T-cell (primary cell): ENCODE measurements around the gene IL2. TPM values are rescaled to one million over a fixed set of nuclear protein-coding genes. Genes with fewer than 3 reads are reported as not detected.
A peak's percentile ranks its signal among the peaks of the same experiment; 100 is the strongest.

Experiments used
- ATAC-seq, 4 experiments: fragments of 200-7000 bp in 3 of 4; fragments of 150-1000 bp in 1 of 4; cut with Tn5 transposase; replicated peaks in 1 of 4; 1 replicate in 3 of 4; 2 replicates in 1 of 4; pipeline ENCODE4 v1.10.0; 2021; ENCODE audit warnings: moderate library complexity in 3 of 4, mild to moderate bottlenecking in 2 of 4, moderate number of reproducible peaks in 1 of 4
- CTCF ChIA-PET, 2 donors: fragments of 300-600 bp; sonication (Branson Sonifier 250); formaldehyde crosslinking; loops; one replicate each; lab custom pipeline; 2022; ENCODE audit warnings: antibody characterized with exemption in 2 of 2; lab: Charles Lee
- POLR2A ChIA-PET, 2 donors: fragments of 300-600 bp; sonication (Branson Sonifier 250); formaldehyde crosslinking; loops; one replicate each; lab custom pipeline; 2022; ENCODE audit warnings: antibody characterized with exemption in 2 of 2; lab: Charles Lee
- DNase-seq, 35 experiments: peaks; one replicate each; pipeline versions ENCODE4 v3.0.0 to v3.0.0-alpha.2; 2013 to 2023
- H3K27ac ChIP-seq: one replicate; pipeline ENCODE4 v1.5.1; 2013; ENCODE audit warnings: low read length
- H3K27me3 ChIP-seq, 2 experiments: replicated peaks in 1 of 2; 1 replicate in 1 of 2; 2 replicates in 1 of 2; pipeline versions ENCODE4 v1.6.1 to v1.7.0; 2013; ENCODE audit warnings: low read length in 1 of 2, mixed read lengths in 1 of 2; ENCODE audit not compliant: control insufficient read depth in 2 of 2, insufficient read depth in 2 of 2; ENCODE audit errors: extremely low read depth in 1 of 2
- H3K36me3 ChIP-seq, 2 donors: 1 replicate in 1 of 2; 2 replicates in 1 of 2; pipeline versions ENCODE4 v1.6.1 to v1.7.0; 2013; ENCODE audit warnings: low read length in 1 of 2; ENCODE audit not compliant: control insufficient read depth in 2 of 2, insufficient read depth in 1 of 2; ENCODE audit errors: extremely low read depth in 1 of 2
- H3K4me1 ChIP-seq, 2 experiments: 1 replicate in 1 of 2; 2 replicates in 1 of 2; pipeline versions ENCODE4 v1.6.1 to v1.7.0; 2013; ENCODE audit warnings: low read length in 2 of 2, mixed read lengths in 1 of 2; ENCODE audit not compliant: insufficient read depth in 2 of 2, control insufficient read depth in 1 of 2; ENCODE audit errors: extremely low read depth in 1 of 2
- H3K4me3 ChIP-seq, 2 donors: 1 replicate in 1 of 2; 2 replicates in 1 of 2; pipeline versions ENCODE4 v1.5.1 to v1.7.0; 2013; ENCODE audit warnings: mild to moderate bottlenecking in 2 of 2, low read length in 1 of 2, moderate library complexity in 1 of 2; ENCODE audit not compliant: control insufficient read depth in 1 of 2; ENCODE audit errors: extremely low read depth in 1 of 2
- H3K9me3 ChIP-seq: 2 replicates; pipeline ENCODE4 v1.7.0; 2013
- H3K27ac Mint-ChIP-seq, 2 donors: one replicate each; pipeline ENCODE4 v1.8.0; 2020 to 2021; ENCODE audit warnings: mild to moderate bottlenecking in 2 of 2, mixed read lengths in 2 of 2
- H3K27me3 Mint-ChIP-seq, 2 donors: one replicate each; pipeline ENCODE4 v1.8.0; 2021 to 2022; ENCODE audit warnings: mixed read lengths in 2 of 2
- H3K36me3 Mint-ChIP-seq: one replicate; pipeline ENCODE4 v1.8.0; 2021; ENCODE audit warnings: mixed read lengths
- H3K4me1 Mint-ChIP-seq, 3 donors: one replicate each; pipeline ENCODE4 v1.8.0; 2020 to 2022; ENCODE audit warnings: mixed read lengths in 3 of 3, mild to moderate bottlenecking in 1 of 3
- H3K4me3 Mint-ChIP-seq, 3 donors: one replicate each; pipeline ENCODE4 v1.8.0; 2020 to 2022; ENCODE audit warnings: mild to moderate bottlenecking in 3 of 3, mixed read lengths in 3 of 3, moderate library complexity in 3 of 3
- H3K9me3 Mint-ChIP-seq, 3 donors: one replicate each; pipeline ENCODE4 v1.8.0; 2020 to 2022; ENCODE audit warnings: mixed read lengths in 3 of 3
- WGBS: methylation state at CpG from one replicate; pipeline ENCODE4 v1.1.5; 2013; ENCODE audit warnings: missing lambda C conversion rate; ENCODE audit not compliant: insufficient coverage; 5-methylcytosine and 5-hydroxymethylcytosine counted together
- total RNA-seq, 35 experiments: library from RNA in 6 of 35; stranded (reverse) in 6 of 35; fragments of 120-200 nt in 1 of 35; gene quantifications; one replicate each; pipeline versions ENCODE4 v1.2.1 to v1.2.4 and lab custom pipeline; 2013 to 2026

The IL2 gene
- total RNA-seq (1 to 10 TPM in 4 of 5 donors, under 1 TPM in 1; 0.50 to 3.2 (median 1.4) TPM), total RNA-seq (lab: John Stamatoyannopoulos, UW) (0.35 to 4,072 (median 12.5) reads per million in 29 experiments)
- 0.48 TPM for total RNA-seq (2013)

DNA sequence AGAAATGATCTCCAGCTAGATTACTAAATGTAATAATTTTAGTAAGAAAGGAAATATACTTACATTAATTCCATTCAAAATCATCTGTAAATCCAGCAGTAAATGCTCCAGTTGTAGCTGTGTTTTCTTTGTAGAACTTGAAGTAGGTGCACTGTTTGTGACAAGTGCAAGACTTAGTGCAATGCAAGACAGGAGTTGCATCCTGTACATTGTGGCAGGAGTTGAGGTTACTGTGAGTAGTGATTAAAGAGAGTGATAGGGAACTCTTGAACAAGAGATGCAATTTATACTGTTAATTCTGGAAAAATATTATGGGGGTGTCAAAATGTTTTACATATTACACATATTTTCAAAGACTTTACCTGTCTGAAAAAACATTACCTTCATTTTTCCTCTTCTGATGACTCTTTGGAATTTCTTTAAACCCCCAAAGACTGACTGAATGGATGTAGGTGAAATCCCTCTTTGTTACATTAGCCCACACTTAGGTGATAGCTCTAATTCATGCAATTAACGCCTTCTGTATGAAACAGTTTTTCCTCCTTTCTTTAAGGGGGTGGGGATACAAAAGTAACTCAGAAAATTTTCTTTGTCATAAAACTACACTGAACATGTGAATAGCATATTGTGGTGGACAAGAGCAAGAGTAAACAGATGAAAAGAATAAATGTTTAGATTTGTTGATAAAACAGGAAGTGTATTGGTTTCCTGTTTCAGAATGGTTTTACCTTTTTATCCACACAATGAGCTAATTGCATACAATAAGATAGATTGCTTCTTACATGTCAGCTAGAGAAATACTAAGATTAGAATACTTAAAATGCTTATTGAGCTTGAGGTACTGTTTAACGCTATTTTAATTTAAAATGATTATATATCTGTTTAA, at the start of gene IL2:
IL2 (minus strand) TSS at position 495 of the 886 bp plus-strand sequence; CDS start at position 210, 285 bp downstream.
- no peaks in the 10 kb centered on the region for H3K9me3 ChIP-seq
- peak in 1 of 35 experiments; percentile 46 for DNase-seq
- no peaks in the 10 kb centered on the region for H3K27me3 ChIP-seq
- ChIA-PET CTCF (interaction anchor here (0.6 to 1.0 kb wide), 4 partner anchors 8 to 262 kb away, joined by 3 to 5 read pairs (median 3); no protein-coding TSS in a partner anchor), POLR2A (interaction anchor here (0.5 to 1.0 kb wide), 6 partner anchors 32 to 760 kb away, joined by 3 to 6 read pairs (median 3); no protein-coding TSS in a partner anchor)
- no peak within 1 kb of the TSS for H3K4me3 ChIP-seq
- H3K27ac ChIP-seq, result peak within 1 kb of the TSS; percentile 20
- no peaks in the 10 kb centered on the region for H3K9me3 Mint-ChIP-seq
- H3K36me3 Mint-ChIP-seq, result no peaks in the 10 kb centered on the region
- ATAC-seq, result peak; percentile 71 to 81 (median 74)
- H3K4me3 Mint-ChIP-seq, result peak within 1 kb of the TSS; percentile 45 to 77 (median 64)
- peaks cover 51 to 58% (median 55%) of the 10 kb centered on the region in 3 donors for H3K4me1 Mint-ChIP-seq
- no CpG with 5 or more reads among the region's 2 CpGs for WGBS
- no peaks in the 10 kb centered on the region for H3K27me3 Mint-ChIP-seq
- H3K27ac Mint-ChIP-seq, result peak within 1 kb of the TSS; percentile 79 to 89
- no peaks in the 10 kb centered on the region for H3K36me3 ChIP-seq
- H3K4me1 ChIP-seq, result peaks cover 3 to 33% of the 10 kb centered on the region in 2 experiments

DNA sequence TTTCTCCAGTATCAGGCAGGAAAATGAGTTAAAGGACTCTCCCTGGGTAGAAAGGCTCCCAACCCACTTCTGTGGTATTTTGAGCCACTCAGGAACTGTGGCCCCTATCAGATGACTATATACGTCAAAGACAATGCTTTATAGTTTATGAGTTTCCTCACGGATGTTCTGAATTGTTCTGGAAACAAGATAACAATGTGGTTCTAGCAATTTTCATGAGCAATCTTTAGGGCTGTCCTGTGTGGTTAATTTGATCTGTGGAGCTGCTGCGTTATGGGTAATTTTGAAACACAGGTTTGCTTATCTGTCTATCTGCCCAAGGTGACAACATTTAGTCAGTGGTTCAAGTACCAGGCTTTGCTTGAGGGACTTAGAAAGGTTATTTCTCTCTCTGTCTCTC, 46.7 kb upstream of the IL2 start:
- POLR2A ChIA-PET, result interaction anchor here in 1 of 2 donors (0.6 kb wide), 1 partner anchor 513 kb away, joined by 3 read pairs; no protein-coding TSS in a partner anchor
- Mint-ChIP-seq H3K4me3 (no peak overlapping the region), H3K9me3 (no peaks in the 10 kb centered on the region), H3K36me3 (no peaks in the 10 kb centered on the region), H3K4me1 (peaks cover 8 to 32% (median 18%) of the 10 kb centered on the region in 3 donors), H3K27ac (no peak overlapping the region), H3K27me3 (no peaks in the 10 kb centered on the region)
- no peak overlapping the region for H3K4me3 ChIP-seq
- peak; percentile 37 to 70 (median 58) for ATAC-seq
- DNase-seq, result peak in 1 of 35 experiments; percentile 15
- no peaks in the 10 kb centered on the region for H3K9me3 ChIP-seq
- 0% methylated on average over 2 of the region's 3 CpGs for WGBS
- H3K36me3 ChIP-seq, result no peaks in the 10 kb centered on the region
- CTCF ChIA-PET, result no interaction called here
- H3K4me1 ChIP-seq, result no peaks in the 10 kb centered on the region
- H3K27me3 ChIP-seq, result no peaks in the 10 kb centered on the region
- no peak overlapping the region for H3K27ac ChIP-seq

DNA sequence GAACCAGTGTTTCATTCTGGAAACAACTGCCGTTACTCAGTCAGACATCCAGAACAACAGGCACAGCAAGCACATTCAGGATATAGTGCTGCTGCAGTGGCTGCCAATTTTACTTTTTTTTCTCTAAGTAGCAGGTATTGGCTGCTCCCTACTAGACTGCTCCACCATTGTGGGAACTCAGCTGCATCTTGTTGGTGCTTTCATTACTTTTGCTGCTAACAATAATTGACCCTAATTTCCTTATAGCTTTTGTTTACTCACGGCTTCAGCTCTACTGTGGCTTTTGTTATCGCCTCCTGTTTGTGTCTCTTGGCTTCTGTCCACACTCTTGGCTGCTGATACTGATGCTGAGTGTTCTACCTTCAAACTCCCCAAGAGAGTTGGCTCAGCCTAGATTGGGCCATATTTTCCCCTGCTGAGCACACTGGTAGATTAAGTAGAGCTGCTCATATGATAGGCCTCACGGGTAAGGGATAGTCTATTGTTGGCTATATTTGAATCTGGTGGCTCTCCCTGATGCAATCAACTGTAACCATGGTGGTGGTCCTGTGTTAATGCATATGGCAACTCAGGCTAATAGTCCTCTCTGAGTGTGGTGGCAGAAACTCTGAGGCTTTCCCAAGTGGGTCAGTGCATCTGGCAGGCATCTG, 44.5 kb upstream of the IL2 start:
- Histone ChIP-seq H3K27me3 (no peaks in the 10 kb centered on the region), H3K4me3 (no peak overlapping the region), H3K27ac (no peak overlapping the region), H3K9me3 (no peaks in the 10 kb centered on the region), H3K36me3 (no peaks in the 10 kb centered on the region), H3K4me1 (no peaks in the 10 kb centered on the region)
- ChIA-PET POLR2A (interaction anchor here in 1 of 2 donors (0.6 kb wide), 1 partner anchor 43 kb away, joined by 3 read pairs; no protein-coding TSS in a partner anchor), CTCF (interaction anchor here in 1 of 2 donors (0.5 kb wide), 1 partner anchor 17 kb away, joined by 3 read pairs; no protein-coding TSS in a partner anchor)
- WGBS, result 91% methylated on average over 1 of the region's 4 CpGs
- Mint-ChIP-seq H3K4me3 (no peak overlapping the region), H3K36me3 (no peaks in the 10 kb centered on the region), H3K4me1 (peaks cover 0 to 19% (median 6%) of the 10 kb centered on the region in 3 donors), H3K9me3 (no peaks in the 10 kb centered on the region), H3K27me3 (no peaks in the 10 kb centered on the region), H3K27ac (no peak overlapping the region)
- ATAC-seq (no peak), DNase-seq (no peak)

DNA sequence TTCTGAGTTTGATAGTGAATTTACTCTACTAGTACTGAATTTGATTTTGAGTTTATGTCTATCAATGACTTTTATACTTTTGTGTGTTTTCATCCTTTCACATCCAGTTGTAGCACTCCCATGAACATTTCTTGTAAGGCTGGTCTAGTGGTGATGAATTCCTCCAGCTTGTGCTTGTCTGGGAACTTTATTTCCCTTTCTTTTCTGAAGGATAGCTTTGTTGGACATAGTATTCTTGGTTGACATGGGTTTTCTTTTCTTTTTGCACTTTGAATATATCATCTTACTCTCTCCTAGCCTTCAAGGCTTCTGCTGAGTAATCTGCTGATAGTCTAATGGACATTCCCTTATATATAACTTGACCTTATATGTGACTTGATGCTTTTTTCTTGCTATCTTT, 32.5 kb upstream of the IL2 start:
- Mint-ChIP-seq H3K4me3 (no peak overlapping the region), H3K27me3 (no peaks in the 10 kb centered on the region), H3K27ac (no peak overlapping the region), H3K9me3 (peaks cover 9 to 30% (median 16%) of the 10 kb centered on the region in 3 donors), H3K36me3 (peaks cover 2% of the 10 kb centered on the region), H3K4me1 (no peaks in the 10 kb centered on the region)
- Histone ChIP-seq H3K4me1 (no peaks in the 10 kb centered on the region), H3K9me3 (peaks cover 4% of the 10 kb centered on the region), H3K27me3 (peaks cover 0 to 2% of the 10 kb centered on the region in 2 experiments), H3K27ac (no peak overlapping the region), H3K4me3 (no peak overlapping the region), H3K36me3 (no peaks in the 10 kb centered on the region)
- CTCF ChIA-PET, result interaction anchor here in 1 of 2 donors (0.6 kb wide), 1 partner anchor 21 kb away, joined by 5 read pairs; no protein-coding TSS in a partner anchor
- DNase-seq (no peak), ATAC-seq (no peak)
- POLR2A ChIA-PET, result interaction anchor here in 1 of 2 donors (0.6 kb wide), 1 partner anchor 32 kb away, joined by 3 read pairs; no protein-coding TSS in a partner anchor

DNA sequence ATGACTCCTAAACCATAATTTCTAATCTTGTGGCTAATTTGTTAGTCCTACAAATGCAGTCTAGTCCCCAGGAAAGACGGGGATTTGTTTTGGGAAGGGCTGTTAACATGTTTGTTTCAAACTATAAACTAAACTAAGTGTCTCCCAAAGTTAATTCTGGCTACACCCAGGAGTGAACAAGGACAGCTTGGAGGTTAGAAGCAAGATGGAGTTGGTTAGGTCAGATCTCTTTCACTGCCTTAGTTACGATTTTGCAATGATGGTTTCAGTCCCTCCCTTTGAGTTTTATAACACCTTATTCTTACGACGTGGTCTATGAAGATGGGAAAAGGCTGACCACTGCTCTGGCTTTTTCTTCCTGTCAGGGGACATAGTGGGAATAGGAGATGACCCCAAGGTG, 27.0 kb upstream of the IL2 start:
- CTCF ChIA-PET, result interaction anchor here in 1 of 2 donors (0.7 kb wide), 1 partner anchor 348 kb away, joined by 3 read pairs; no protein-coding TSS in a partner anchor
- H3K4me3 Mint-ChIP-seq, result no peak overlapping the region
- no peaks in the 10 kb centered on the region for H3K4me1 ChIP-seq
- H3K4me3 ChIP-seq, result no peak overlapping the region
- no peaks in the 10 kb centered on the region for H3K9me3 ChIP-seq
- peaks cover 0 to 13% of the 10 kb centered on the region in 2 donors for H3K27me3 Mint-ChIP-seq
- peaks cover 0 to 16% (median 9%) of the 10 kb centered on the region in 3 donors for H3K9me3 Mint-ChIP-seq
- H3K27ac ChIP-seq, result no peak overlapping the region
- WGBS, result no CpG with 5 or more reads among the region's 4 CpGs
- no peaks in the 10 kb centered on the region for H3K27me3 ChIP-seq
- H3K4me1 Mint-ChIP-seq, result no peaks in the 10 kb centered on the region
- no peaks in the 10 kb centered on the region for H3K36me3 ChIP-seq
- ATAC-seq, result no peak
- POLR2A ChIA-PET, result no interaction called here
- H3K36me3 Mint-ChIP-seq, result peaks cover 2% of the 10 kb centered on the region
- H3K27ac Mint-ChIP-seq, result no peak overlapping the region
- DNase-seq, result no peak
